Adrenal gland (tissue), 5 donors: ENCODE measurements around the gene ZNF683.

ENCODE experiments used
- CTCF ChIP-seq, 6 experiments: fragments of 450-650 bp in 4 of 6; fragments of 200-600 bp in 2 of 6; sonication (generic) in 1 of 6; IDR thresholded peaks; 1 replicate in 5 of 6; 2 replicates in 1 of 6; pipeline versions ENCODE4 v1.5.1 to v1.8.0; 2016 to 2021; ENCODE audit warnings: antibody characterized with exemption in 6 of 6, mild to moderate bottlenecking in 2 of 6, moderate library complexity in 1 of 6
- POLR2A ChIP-seq, 2 donors: fragments of 450-650 bp; IDR thresholded peaks; one replicate each; pipeline ENCODE4 v1.6.1; 2017; ENCODE audit warnings: antibody characterized with exemption in 2 of 2, mild to moderate bottlenecking in 2 of 2, moderate library complexity in 1 of 2
- donor health status: DM: no; HTN: no; CAD: no.

GRCh38 chr1:26395754-26396153 lies 23.2 kb upstream of the ZNF683 start:
- TF ChIP-seq POLR2A (IDR thresholded peaks at IDR 0.05) = no peak
- no peak for TF ChIP-seq CTCF (IDR thresholded peaks at IDR 0.05)
